H1 (cell line): ENCODE measurements around the gene ABHD13. TPM values are rescaled to one million over a fixed set of nuclear protein-coding genes. Genes with fewer than 3 reads are reported as not detected.

Source experiments
- CTCF ChIA-PET: fragments of 300-600 bp; sonication (Branson Sonifier 250); formaldehyde crosslinking; loops from one replicate; lab custom pipeline; 2021; ENCODE audit not compliant: partially characterized antibody; lab: Charles Lee
- POLR2A ChIA-PET: fragments of 300-600 bp; sonication (Branson Sonifier 250); formaldehyde crosslinking; loops from one replicate; lab custom pipeline; 2021; ENCODE audit warnings: inconsistent platforms; ENCODE audit not compliant: partially characterized antibody; lab: Charles Lee
- DNase-seq, 2 experiments: peaks; one replicate each; pipeline versions ENCODE4 v3.0.0 to v3.0.0-alpha.2; 2010 to 2022; ENCODE audit warnings: low spot score in 2 of 2, low read depth in 1 of 2, mixed read lengths in 1 of 2
- FAIRE-seq: peaks from 2 replicates; lab custom pipeline; 2011; peaks lifted over from hg19 to GRCh38; lab: Jason Lieb, UNC
- H2AFZ ChIP-seq: 2 replicates; pipeline ENCODE4 v1.8.1; 2012; ENCODE audit warnings: low read length, inconsistent platforms
- H2AK5ac ChIP-seq: 2 replicates; pipeline ENCODE4 v1.6.1; 2013; ENCODE audit warnings: low read depth, low read length
- H2BK120ac ChIP-seq: replicated peaks from 2 replicates; pipeline ENCODE3; 2013; ENCODE audit warnings: low read depth, low read length, inconsistent platforms
- H2BK12ac ChIP-seq: 2 replicates; pipeline ENCODE4 v1.6.1; 2013; ENCODE audit warnings: low read depth, low read length
- H2BK15ac ChIP-seq: 2 replicates; pipeline ENCODE4 v1.6.1; 2013; ENCODE audit warnings: low read length
- H2BK20ac ChIP-seq: 2 replicates; pipeline ENCODE4 v1.6.1; 2013; ENCODE audit warnings: low read length
- H2BK5ac ChIP-seq: 2 replicates; pipeline ENCODE4 v1.6.1; 2013; ENCODE audit warnings: low read depth, low read length
- H3K14ac ChIP-seq: 2 replicates; pipeline ENCODE4 v1.6.1; 2013; ENCODE audit warnings: inconsistent platforms; ENCODE audit not compliant: insufficient read length
- H3K18ac ChIP-seq: 2 replicates; pipeline ENCODE4 v1.6.1; 2013; ENCODE audit warnings: low read length; ENCODE audit errors: extremely low read depth
- H3K23ac ChIP-seq: 2 replicates; pipeline ENCODE4 v1.6.1; 2013; ENCODE audit warnings: inconsistent platforms; ENCODE audit not compliant: insufficient read length
- H3K23me2 ChIP-seq: 2 replicates; pipeline ENCODE4 v1.6.1; 2013; ENCODE audit warnings: low read depth, low read length
- H3K27ac ChIP-seq: 2 replicates; pipeline ENCODE4 v1.6.1; 2011; ENCODE audit warnings: low read depth, low read length, inconsistent platforms
- H3K27me3 ChIP-seq, 4 experiments: replicated peaks in 1 of 4; 1 replicate in 1 of 4; 2 replicates in 3 of 4; pipeline versions ENCODE4 v1.6.1 to v1.8.1; 2011 to 2013; ENCODE audit warnings: low read length in 3 of 4, mild to moderate bottlenecking in 3 of 4, inconsistent platforms in 2 of 4, mixed read lengths in 2 of 4, moderate library complexity in 1 of 4; ENCODE audit not compliant: control insufficient read depth in 3 of 4, insufficient read depth in 3 of 4; ENCODE audit errors: extremely low read depth in 1 of 4
- H3K36me3 ChIP-seq, 4 experiments: 2 replicates each; pipeline versions ENCODE4 v1.6.1 to v1.8.1; 2011 to 2013; ENCODE audit warnings: mild to moderate bottlenecking in 4 of 4, low read length in 3 of 4, moderate library complexity in 2 of 4, control low read depth in 1 of 4, inconsistent platforms in 1 of 4; ENCODE audit not compliant: insufficient read depth in 4 of 4, control insufficient read depth in 2 of 4
- H3K4ac ChIP-seq: replicated peaks from 2 replicates; pipeline ENCODE3; 2013; ENCODE audit warnings: low read length, low read depth, mixed read lengths, inconsistent platforms; ENCODE audit not compliant: insufficient read length
- H3K4me1 ChIP-seq, 4 experiments: replicated peaks in 1 of 4; 1 replicate in 1 of 4; 2 replicates in 3 of 4; pipeline versions ENCODE4 v1.6.1 to v1.8.1; 2011 to 2013; ENCODE audit warnings: low read length in 3 of 4, inconsistent platforms in 2 of 4, mixed read lengths in 1 of 4; ENCODE audit not compliant: insufficient read depth in 4 of 4, control insufficient read depth in 3 of 4
- H3K4me2 ChIP-seq, 2 experiments: 2 replicates each; pipeline versions ENCODE4 v1.6.1 to v1.8.1; 2011 to 2013; ENCODE audit warnings: low read depth in 2 of 2, low read length in 2 of 2, control low read depth in 1 of 2, inconsistent platforms in 1 of 2, mild to moderate bottlenecking in 1 of 2; ENCODE audit not compliant: insufficient read depth in 1 of 2
- H3K4me3 ChIP-seq, 4 experiments: fragments of 200-600, 300-600 bp in 1 of 4; sonication (generic), shearing (Covaris generic), sonication (Bioruptor Twin) in 1 of 4; 2 replicates each; pipeline versions ENCODE4 v1.5.1 to v1.8.1; 2011 to 2016; ENCODE audit warnings: low read length in 4 of 4, low read depth in 3 of 4, control low read depth in 2 of 4, inconsistent platforms in 2 of 4, mild to moderate bottlenecking in 2 of 4, mixed read lengths in 1 of 4, moderate library complexity in 1 of 4; ENCODE audit not compliant: insufficient read depth in 2 of 4; ENCODE audit errors: extremely low read depth in 1 of 4
- H3K56ac ChIP-seq: replicated peaks from 2 replicates; pipeline ENCODE3; 2013; ENCODE audit warnings: low read depth, mild to moderate bottlenecking, mixed read lengths, low read length, inconsistent platforms; ENCODE audit not compliant: insufficient read length
- H3K79me1 ChIP-seq: 2 replicates; pipeline ENCODE4 v1.6.1; 2013; ENCODE audit warnings: low read depth, low read length, control low read depth
- H3K79me2 ChIP-seq, 2 experiments: 2 replicates each; pipeline versions ENCODE4 v1.6.1 to v1.8.1; 2012 to 2013; ENCODE audit warnings: low read length in 2 of 2, mild to moderate bottlenecking in 2 of 2, inconsistent platforms in 1 of 2; ENCODE audit not compliant: insufficient read depth in 2 of 2, control insufficient read depth in 1 of 2
- H3K9ac ChIP-seq, 4 experiments: replicated peaks in 1 of 4; 1 replicate in 1 of 4; 2 replicates in 3 of 4; pipeline versions ENCODE4 v1.6.1 to v1.8.1; 2011 to 2013; ENCODE audit warnings: low read depth in 3 of 4, low read length in 3 of 4, control low read depth in 2 of 4, mild to moderate bottlenecking in 2 of 4, moderate library complexity in 2 of 4, inconsistent platforms in 1 of 4; ENCODE audit errors: extremely low read depth in 1 of 4
- H3K9me3 ChIP-seq, 2 experiments: 2 replicates each; pipeline versions ENCODE4 v1.6.1 to v1.8.1; 2012 to 2013; ENCODE audit warnings: mild to moderate bottlenecking in 2 of 2, moderate library complexity in 2 of 2, control low read depth in 1 of 2, inconsistent platforms in 1 of 2, low read depth in 1 of 2, low read length in 1 of 2, mixed read lengths in 1 of 2; ENCODE audit not compliant: insufficient read depth in 2 of 2
- H4K20me1 ChIP-seq, 2 experiments: replicated peaks in 1 of 2; 2 replicates each; pipeline versions ENCODE3 to v1.8.1; 2011 to 2013; ENCODE audit warnings: inconsistent platforms in 2 of 2, low read length in 2 of 2, mild to moderate bottlenecking in 1 of 2; ENCODE audit not compliant: insufficient read depth in 2 of 2, control insufficient read depth in 1 of 2
- H4K5ac ChIP-seq: 2 replicates; pipeline ENCODE4 v1.6.1; 2013; ENCODE audit warnings: low read length, low read depth, mixed read lengths, inconsistent platforms; ENCODE audit not compliant: insufficient read length
- H4K8ac ChIP-seq: 2 replicates; pipeline ENCODE4 v1.8.0; 2013; ENCODE audit warnings: mild to moderate bottlenecking, moderate library complexity, low read length, inconsistent platforms; ENCODE audit not compliant: insufficient read depth; ENCODE audit errors: extremely low read depth
- H4K91ac ChIP-seq: replicated peaks from 2 replicates; pipeline ENCODE3; 2013; ENCODE audit warnings: low read length, mixed read lengths, inconsistent platforms; ENCODE audit not compliant: insufficient read length
- CBX8 ChIP-seq: fragments of 300-800, 300-1000 bp; sonication (generic); IDR thresholded peaks from 2 replicates; pipeline ENCODE4 v1.7.1; 2016; ENCODE audit warnings: low read depth, low read length, borderline replicate concordance
- CHD1 ChIP-seq: IDR thresholded peaks from 2 replicates; pipeline ENCODE4 v1.6.1; 2012; ENCODE audit warnings: low read depth, low read length, improper control_type of control experiment
- EZH2 ChIP-seq: fragments of 200-600 bp; sonication (generic); IDR thresholded peaks from 2 replicates; pipeline ENCODE4 v1.7.1; 2012; ENCODE audit warnings: low read depth, mild to moderate bottlenecking, moderate library complexity, low read length, inconsistent platforms; ENCODE audit not compliant: severe bottlenecking
- JUND ChIP-seq: IDR thresholded peaks from 2 replicates; pipeline ENCODE4 v1.6.1; 2011; ENCODE audit warnings: mild to moderate bottlenecking, improper control_type of control experiment, low read length
- KDM4A ChIP-seq: IDR thresholded peaks from one replicate; pipeline ENCODE4 v1.7.1; 2012; ENCODE audit warnings: low read depth, mild to moderate bottlenecking, moderate library complexity, low read length, inconsistent platforms; ENCODE audit not compliant: severe bottlenecking
- POU5F1 ChIP-seq: IDR thresholded peaks from 2 replicates; pipeline ENCODE4 v1.6.1; 2011; ENCODE audit warnings: low read depth, mild to moderate bottlenecking, low read length, moderate library complexity
- RFX5 ChIP-seq: IDR thresholded peaks from 2 replicates; pipeline ENCODE4 v1.6.1; 2011; ENCODE audit warnings: low read depth, low read length, improper control_type of control experiment, borderline replicate concordance
- SAP30 ChIP-seq: fragments of 300-600 bp; sonication (generic); IDR thresholded peaks from 2 replicates; pipeline ENCODE4 v1.7.1; 2012; ENCODE audit warnings: low read length, moderate library complexity, mild to moderate bottlenecking, inconsistent platforms; ENCODE audit not compliant: insufficient read depth, insufficient replicate concordance
- SUZ12 ChIP-seq: fragments of 200-600 bp; sonication (generic); IDR thresholded peaks from 2 replicates; pipeline ENCODE4 v1.6.1; 2012; ENCODE audit warnings: mild to moderate bottlenecking, inconsistent platforms, low read length, moderate library complexity, mixed read lengths
- TAF7 ChIP-seq: optimal IDR thresholded peaks from 2 replicates; pipeline ENCODE3; 2011; ENCODE audit warnings: low read depth, mild to moderate bottlenecking, inconsistent platforms, low read length, moderate library complexity, borderline replicate concordance
- WGBS, 2 experiments: shearing (Covaris generic) in 1 of 2; methylation state at CpG; one replicate each; pipeline versions ENCODE4 v1.1.6 to v1.1.7; 2013 to 2015; ENCODE audit warnings: low lambda C conversion rate in 2 of 2, mixed read lengths in 2 of 2, inconsistent platforms in 1 of 2, low coverage in 1 of 2, missing lambda C conversion rate in 1 of 2; ENCODE audit not compliant: insufficient replicate concordance in 2 of 2, insufficient coverage in 1 of 2, insufficient read length in 1 of 2; ENCODE audit errors: extremely low coverage in 1 of 2, missing lambda C conversion rate in 1 of 2; 5-methylcytosine and 5-hydroxymethylcytosine counted together
- polyA plus RNA-seq, 7 experiments: library from polyadenylated mRNA; depleted of rRNA in 3 of 7; stranded (reverse) in 5 of 7; unstranded in 2 of 7; fragments of >200 nt in 5 of 7; fragments of 200-250 nt in 2 of 7; gene quantifications; 1 replicate in 5 of 7; 2 replicates in 1 of 7; 4 replicates in 1 of 7; pipeline versions ENCODE4 v1.2.1 to v1.2.3, GENCODE V29; 2011 to 2013; ENCODE audit warnings: missing spikeins in 2 of 7, mixed read lengths in 2 of 7
- total RNA-seq: library from RNA; stranded (reverse); fragmentation: NEBNext Ultra II Directional; extraction: Animal tissue kit (Norgen Biotek cat#: 25700); gene quantifications from 2 replicates; pipeline ENCODE4 v1.2.1, GENCODE V29; 2021
- TF ChIP-seq, protein P1 (sequence below): IDR thresholded peaks from 2 replicates; pipeline ENCODE4 v1.6.1; 2011; ENCODE audit warnings: low read length, improper control_type of control experiment
- TF ChIP-seq, protein P2 (sequence below): IDR thresholded peaks from 2 replicates; pipeline ENCODE4 v1.6.1; 2012; ENCODE audit warnings: inconsistent platforms

ABHD13 gene
- total and polyA plus RNA-seq, 2 of the 8 experiments (the other 6 are each of a cell fraction or from before 2014, with no cell fraction given) = 3.5 to 6.6 TPM

DNA sequence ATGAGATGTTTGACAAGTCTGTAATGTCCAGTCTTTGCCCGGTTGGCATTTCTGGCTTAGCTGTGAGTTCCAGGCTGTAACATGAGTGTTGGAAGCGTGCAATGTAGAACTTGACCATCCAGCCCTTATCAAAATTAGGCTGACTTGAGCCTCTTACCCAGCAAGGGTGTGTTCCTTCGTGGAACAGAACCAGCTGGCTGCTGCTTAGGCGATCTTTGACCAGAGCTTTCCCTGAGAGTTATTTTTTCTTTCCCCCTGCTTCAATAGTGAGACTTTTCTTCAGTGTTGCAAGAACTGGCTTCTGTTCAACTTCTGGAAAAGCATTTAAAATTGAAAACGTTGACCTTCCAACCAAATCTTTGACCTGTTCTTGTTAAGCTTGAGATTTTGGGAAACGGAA is 57.9 kb downstream of the ABHD13 start:
- Histone ChIP-seq H3K23me2 (no peaks in the 10 kb centered on the region; the same call in 1 of the 2 replicates), H2BK5ac (no peak overlapping the region), H2AFZ (no peak overlapping the region), H2BK120ac (no peak overlapping the region), H3K79me2 (no peaks in the 10 kb centered on the region), H4K8ac (no peak overlapping the region; the same call in 1 of the 2 replicates), H3K9me3 (no peaks in the 10 kb centered on the region), H3K4me1 (no peaks in the 10 kb centered on the region; a peak in 1 of 7 replicates), H3K27me3 (no peaks in the 10 kb centered on the region), H3K18ac (no peak overlapping the region), H3K4ac (no peak overlapping the region), H2BK15ac (no peak overlapping the region), H3K56ac (no peak overlapping the region), H3K23ac (no peak overlapping the region), H4K20me1 (no peaks in the 10 kb centered on the region), H4K5ac (no peak overlapping the region), H2BK20ac (no peak overlapping the region), H3K9ac (no peak overlapping the region), H3K4me3 (no peak overlapping the region), H3K4me2 (no peak overlapping the region), H3K79me1 (no peaks in the 10 kb centered on the region), H2BK12ac (no peak overlapping the region), H4K91ac (no peak overlapping the region), H3K27ac (no peak overlapping the region), H2AK5ac (no peak overlapping the region), H3K36me3 (no peaks in the 10 kb centered on the region; a peak in 1 of 8 replicates), H3K14ac (no peak overlapping the region)
- FAIRE-seq (no peak), DNase-seq (no peak)
- POLR2A ChIA-PET = no interaction called here
- WGBS, 2 experiments = 90% methylated on average over 6 of the region's 6 CpGs; no CpG with 5 or more reads in 1 of the 2 experiments
- CTCF ChIA-PET = interaction anchor here (0.9 to 1.5 kb wide), 2 partner anchors 47 to 232 kb away, joined by 3 read pairs; no protein-coding TSS in a partner anchor
- no peak for TF ChIP-seq SUZ12
- TF ChIP-seq SAP30 = no peak
- TF ChIP-seq, protein P1, sequence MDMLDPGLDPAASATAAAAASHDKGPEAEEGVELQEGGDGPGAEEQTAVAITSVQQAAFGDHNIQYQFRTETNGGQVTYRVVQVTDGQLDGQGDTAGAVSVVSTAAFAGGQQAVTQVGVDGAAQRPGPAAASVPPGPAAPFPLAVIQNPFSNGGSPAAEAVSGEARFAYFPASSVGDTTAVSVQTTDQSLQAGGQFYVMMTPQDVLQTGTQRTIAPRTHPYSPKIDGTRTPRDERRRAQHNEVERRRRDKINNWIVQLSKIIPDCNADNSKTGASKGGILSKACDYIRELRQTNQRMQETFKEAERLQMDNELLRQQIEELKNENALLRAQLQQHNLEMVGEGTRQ = no peak
- no peak for TF ChIP-seq EZH2
- TF ChIP-seq JUND = no peak
- no peak for TF ChIP-seq TAF7
- TF ChIP-seq, protein P2, sequence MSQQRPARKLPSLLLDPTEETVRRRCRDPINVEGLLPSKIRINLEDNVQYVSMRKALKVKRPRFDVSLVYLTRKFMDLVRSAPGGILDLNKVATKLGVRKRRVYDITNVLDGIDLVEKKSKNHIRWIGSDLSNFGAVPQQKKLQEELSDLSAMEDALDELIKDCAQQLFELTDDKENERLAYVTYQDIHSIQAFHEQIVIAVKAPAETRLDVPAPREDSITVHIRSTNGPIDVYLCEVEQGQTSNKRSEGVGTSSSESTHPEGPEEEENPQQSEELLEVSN = no peak
- TF ChIP-seq POU5F1 = no peak
- TF ChIP-seq KDM4A = no peak
- no peak for TF ChIP-seq CBX8
- TF ChIP-seq RFX5 = no peak
- no peak for TF ChIP-seq CHD1
